Mucosa of rectum (tissue), 2 donors: ENCODE measurements around the gene RPIA.

Source experiments
- H3K27ac ChIP-seq, 2 donors: one replicate each; pipeline ENCODE4 v1.7.0; 2013; ENCODE audit warnings: inconsistent platforms in 2 of 2, low read depth in 2 of 2, low read length in 2 of 2
- H3K27me3 ChIP-seq, 2 donors: one replicate each; pipeline ENCODE4 v1.7.0; 2013; ENCODE audit warnings: low read length in 2 of 2; ENCODE audit not compliant: control insufficient read depth in 2 of 2, insufficient read depth in 2 of 2
- H3K36me3 ChIP-seq, 2 donors: one replicate each; pipeline ENCODE4 v1.7.0; 2013; ENCODE audit warnings: low read length in 2 of 2; ENCODE audit not compliant: control insufficient read depth in 2 of 2, insufficient read depth in 2 of 2
- H3K4me1 ChIP-seq, 2 donors: one replicate each; pipeline ENCODE4 v1.7.0; 2013; ENCODE audit warnings: low read length in 2 of 2, mild to moderate bottlenecking in 1 of 2; ENCODE audit not compliant: control insufficient read depth in 2 of 2, insufficient read depth in 2 of 2
- H3K4me3 ChIP-seq, 2 donors: one replicate each; pipeline ENCODE4 v1.7.0; 2013; ENCODE audit warnings: low read length in 2 of 2
- H3K9ac ChIP-seq, 2 donors: one replicate each; pipeline ENCODE4 v1.7.0; 2013; ENCODE audit warnings: low read length in 2 of 2, low read depth in 1 of 2, mild to moderate bottlenecking in 1 of 2
- H3K9me3 ChIP-seq, 2 donors: one replicate each; pipeline ENCODE4 v1.7.0; 2013; ENCODE audit warnings: low read length in 2 of 2; ENCODE audit not compliant: control insufficient read depth in 2 of 2
- donor health status: healthy.
- donor health status: Normal muscosa, but diverticular disease.

RPIA gene

DNA sequence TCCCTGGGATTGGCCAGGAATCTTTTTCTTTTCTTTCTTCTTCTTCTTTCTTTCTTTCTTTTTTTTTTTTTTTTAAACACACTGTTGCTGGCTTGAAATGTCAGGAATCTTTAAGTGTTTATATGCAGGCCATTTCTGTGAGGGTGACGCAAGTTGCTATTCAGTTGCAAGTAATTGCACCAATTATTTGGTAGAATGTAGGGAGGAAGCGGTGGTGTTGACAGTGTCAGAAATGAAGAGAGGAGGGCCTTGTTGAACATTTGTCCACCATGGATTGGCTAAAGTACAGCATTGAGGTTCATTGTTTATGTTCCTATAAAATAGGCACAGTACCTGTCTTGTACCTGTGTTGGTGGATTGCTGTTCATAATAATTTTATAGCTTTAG, 6.5 kb downstream of the RPIA start:
- Histone ChIP-seq H3K27ac (peak overlapping the region; percentile 86 to 90), H3K4me1 (peaks cover 31% of the 10 kb centered on the region in 2 donors)

DNA sequence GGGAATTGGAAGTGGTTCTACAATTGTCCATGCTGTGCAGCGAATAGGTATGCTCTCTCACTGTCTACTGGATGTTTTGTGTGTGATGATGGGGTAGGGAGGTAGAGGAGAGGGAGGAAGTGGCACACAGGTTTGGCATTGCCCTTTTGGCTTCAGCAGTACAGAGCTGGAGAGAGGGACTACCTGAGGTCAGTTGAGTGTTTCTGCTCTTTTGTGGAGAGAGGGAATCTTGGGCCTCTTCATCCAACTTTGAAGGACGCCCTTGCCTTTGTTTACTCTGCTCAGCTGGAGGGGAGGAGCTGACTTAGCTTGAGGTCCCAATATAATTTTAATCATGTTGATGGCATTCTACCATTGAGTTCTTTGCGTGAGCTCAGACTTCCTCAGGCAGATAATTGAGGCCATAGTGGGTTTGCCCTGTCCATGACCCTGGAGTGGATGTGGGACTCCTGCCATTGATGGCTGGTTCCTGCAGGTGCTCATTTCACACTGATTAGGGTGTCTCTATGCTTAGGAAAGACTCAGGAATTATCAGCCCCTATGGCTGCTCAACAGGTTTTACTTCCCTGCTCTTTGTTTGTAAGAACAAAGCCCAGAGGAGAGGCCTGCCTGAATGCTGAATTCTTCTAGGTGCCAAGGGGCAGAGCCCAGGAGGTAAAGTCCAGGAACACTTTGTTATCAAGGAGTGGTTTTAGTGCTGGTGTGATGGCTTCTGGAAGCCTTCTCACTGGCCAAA, 7.2 kb downstream of the RPIA start:
- Histone ChIP-seq H3K9me3 (no peaks in the 10 kb centered on the region), H3K4me1 (peaks cover 25 to 31% of the 10 kb centered on the region in 2 donors), H3K4me3 (peak overlapping the region; percentile 37 to 43), H3K36me3 (peaks cover 7 to 20% of the 10 kb centered on the region in 2 donors), H3K9ac (peak overlapping the region in 1 of 2 donors; percentile 18), H3K27ac (peak overlapping the region; percentile 86 to 90), H3K27me3 (no peaks in the 10 kb centered on the region)

More for the DNA sequence above, 6.5 kb downstream of the RPIA start:
- H3K27me3 ChIP-seq: no peaks in the 10 kb centered on the region
- H3K9ac ChIP-seq: no peak overlapping the region
- peaks cover 7 to 16% of the 10 kb centered on the region in 2 donors for H3K36me3 ChIP-seq
- H3K4me3 ChIP-seq: no peak overlapping the region
- H3K9me3 ChIP-seq: no peaks in the 10 kb centered on the region

DNA sequence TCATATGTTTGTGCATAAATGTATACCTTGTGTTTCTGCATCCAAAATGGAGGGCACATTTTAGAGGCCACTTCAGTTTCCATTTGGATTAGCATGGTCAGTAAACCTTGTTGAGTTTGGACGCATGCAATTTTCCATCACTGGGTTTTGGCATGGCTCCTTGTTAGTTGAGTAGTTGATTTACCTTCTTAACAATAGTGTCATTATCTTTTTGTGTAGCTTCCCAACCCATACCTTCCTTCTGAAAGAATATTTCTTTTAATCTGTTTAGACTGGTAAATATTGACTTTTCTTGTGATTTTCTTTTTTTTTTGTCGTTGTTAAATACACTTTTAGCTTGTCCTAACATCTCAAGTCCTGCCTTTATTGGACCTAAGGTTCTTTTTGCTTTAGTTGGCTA, 15.5 kb downstream of the RPIA start:
- H3K9ac ChIP-seq: no peak overlapping the region
- no peaks in the 10 kb centered on the region for H3K27me3 ChIP-seq
- no peaks in the 10 kb centered on the region for H3K4me1 ChIP-seq
- H3K9me3 ChIP-seq: no peaks in the 10 kb centered on the region
- no peak overlapping the region for H3K4me3 ChIP-seq
- H3K27ac ChIP-seq: no peak overlapping the region
- peaks cover 0 to 15% of the 10 kb centered on the region in 2 donors for H3K36me3 ChIP-seq

DNA sequence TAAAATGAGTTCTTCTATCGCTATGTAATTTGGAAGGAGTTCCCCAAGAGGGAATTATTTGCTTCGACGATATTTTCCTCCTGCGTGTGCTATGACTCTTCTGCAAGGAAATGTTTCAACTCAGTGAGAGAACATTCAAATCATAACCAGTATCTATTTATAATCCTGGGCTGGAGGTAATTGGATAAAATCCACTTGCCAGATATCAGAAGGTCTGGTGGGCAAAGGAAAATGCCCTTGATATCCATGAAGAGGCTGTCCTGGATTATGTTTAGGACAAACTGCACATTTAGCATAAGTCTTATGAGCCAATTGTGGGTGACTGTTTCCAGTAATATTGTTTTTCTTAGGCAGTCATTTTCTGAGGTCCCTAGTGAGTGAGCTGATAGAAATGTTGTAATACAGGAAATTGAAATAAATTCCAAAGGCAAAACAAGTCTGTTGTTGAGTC, 17.7 kb downstream of the RPIA start:
- no peak overlapping the region for H3K4me3 ChIP-seq
- H3K27me3 ChIP-seq: no peaks in the 10 kb centered on the region
- no peak overlapping the region for H3K9ac ChIP-seq
- peaks cover 0 to 2% of the 10 kb centered on the region in 2 donors for H3K36me3 ChIP-seq
- no peaks in the 10 kb centered on the region for H3K4me1 ChIP-seq
- H3K9me3 ChIP-seq: no peaks in the 10 kb centered on the region
- no peak overlapping the region for H3K27ac ChIP-seq

DNA sequence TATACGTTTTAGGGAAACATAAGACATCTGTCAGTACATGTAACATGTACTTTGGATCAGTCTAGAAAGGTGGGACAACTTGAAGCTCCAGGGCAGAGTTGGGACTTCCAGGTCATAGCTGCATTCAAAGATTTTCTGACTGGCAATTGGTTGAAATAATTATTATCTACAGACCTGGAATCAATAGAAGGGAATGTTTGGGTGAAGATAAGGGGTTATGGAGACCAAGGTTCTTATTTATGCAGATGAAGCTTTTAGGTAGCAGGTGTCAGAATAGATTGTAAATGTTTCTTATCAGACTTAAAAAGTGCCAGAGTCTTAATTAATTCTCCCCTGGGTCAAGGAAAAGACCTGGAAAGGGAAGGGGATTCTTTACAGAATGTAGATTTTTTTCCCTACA, 19.8 kb downstream of the RPIA start:
- Histone ChIP-seq H3K27me3 (no peaks in the 10 kb centered on the region), H3K36me3 (no peaks in the 10 kb centered on the region), H3K4me3 (no peak overlapping the region), H3K9me3 (no peaks in the 10 kb centered on the region), H3K4me1 (no peaks in the 10 kb centered on the region), H3K27ac (no peak overlapping the region), H3K9ac (no peak overlapping the region)

DNA sequence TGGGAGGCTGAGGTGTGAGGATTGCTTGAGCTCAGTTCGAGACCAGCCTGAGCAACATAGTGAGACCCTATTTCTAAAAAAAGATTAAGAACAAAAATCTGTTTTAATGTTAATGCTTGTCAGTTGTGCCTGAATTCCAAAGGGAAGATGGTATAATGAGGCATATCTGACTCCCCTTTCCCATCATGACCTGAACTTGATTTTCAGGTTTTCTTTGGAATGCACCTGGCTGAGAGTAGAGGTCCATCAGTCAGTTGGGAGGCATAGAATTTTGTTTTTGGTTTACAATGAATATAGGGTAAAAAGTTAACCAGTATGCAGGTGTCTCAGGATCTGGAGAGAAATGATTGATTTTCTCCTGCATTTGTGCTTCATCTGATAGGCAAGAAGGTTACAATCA, 20.4 kb downstream of the RPIA start:
- no peaks in the 10 kb centered on the region for H3K27me3 ChIP-seq
- no peak overlapping the region for H3K9ac ChIP-seq
- H3K4me1 ChIP-seq: no peaks in the 10 kb centered on the region
- no peaks in the 10 kb centered on the region for H3K9me3 ChIP-seq
- no peak overlapping the region for H3K4me3 ChIP-seq
- H3K27ac ChIP-seq: no peak overlapping the region
- H3K36me3 ChIP-seq: no peaks in the 10 kb centered on the region

DNA sequence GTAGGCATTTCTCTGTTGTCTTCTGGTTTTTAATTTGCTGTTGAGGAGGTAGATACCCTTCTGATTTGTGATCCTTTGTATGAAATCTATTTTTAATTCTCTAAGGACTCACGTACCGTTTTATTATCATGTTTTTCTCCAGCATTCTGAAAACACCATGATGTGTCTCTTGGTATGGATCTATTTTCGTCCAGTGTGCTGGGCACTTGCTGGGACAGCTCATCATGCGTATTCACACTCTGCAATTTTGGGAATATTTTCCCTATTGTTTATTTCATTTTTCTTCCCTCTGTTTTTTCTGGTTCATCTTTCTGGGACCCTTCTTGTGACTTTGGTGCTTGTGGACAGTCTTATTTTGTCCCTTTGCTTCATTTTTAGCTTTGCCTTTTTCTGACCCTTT, 21.9 kb downstream of the RPIA start:
- Histone ChIP-seq H3K27ac (no peak overlapping the region), H3K27me3 (no peaks in the 10 kb centered on the region), H3K9ac (no peak overlapping the region), H3K36me3 (no peaks in the 10 kb centered on the region), H3K4me1 (no peaks in the 10 kb centered on the region), H3K9me3 (no peaks in the 10 kb centered on the region), H3K4me3 (no peak overlapping the region)

DNA sequence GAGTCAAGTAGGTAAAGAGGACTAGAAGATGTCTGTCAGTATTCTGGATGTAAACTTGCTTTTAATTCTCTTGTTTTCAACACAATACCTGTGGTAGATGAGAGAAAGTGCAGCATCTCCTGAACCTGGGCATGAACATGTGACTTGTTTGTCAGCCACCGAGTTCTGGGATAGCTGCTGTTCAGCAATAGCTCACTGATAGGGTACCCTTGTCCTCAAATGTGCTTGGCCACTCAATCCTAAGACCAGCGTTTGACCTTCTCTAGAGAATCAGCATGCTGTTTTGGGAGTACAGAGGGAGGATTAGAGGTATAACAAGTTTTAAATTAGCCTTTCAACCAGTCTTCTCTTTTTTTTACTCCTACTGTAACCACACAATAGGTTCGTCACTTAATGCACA, 23.2 kb downstream of the RPIA start:
- H3K9me3 ChIP-seq: no peaks in the 10 kb centered on the region
- no peaks in the 10 kb centered on the region for H3K27me3 ChIP-seq
- no peak overlapping the region for H3K4me3 ChIP-seq
- no peak overlapping the region for H3K9ac ChIP-seq
- no peaks in the 10 kb centered on the region for H3K36me3 ChIP-seq
- H3K27ac ChIP-seq: no peak overlapping the region
- no peaks in the 10 kb centered on the region for H3K4me1 ChIP-seq

DNA sequence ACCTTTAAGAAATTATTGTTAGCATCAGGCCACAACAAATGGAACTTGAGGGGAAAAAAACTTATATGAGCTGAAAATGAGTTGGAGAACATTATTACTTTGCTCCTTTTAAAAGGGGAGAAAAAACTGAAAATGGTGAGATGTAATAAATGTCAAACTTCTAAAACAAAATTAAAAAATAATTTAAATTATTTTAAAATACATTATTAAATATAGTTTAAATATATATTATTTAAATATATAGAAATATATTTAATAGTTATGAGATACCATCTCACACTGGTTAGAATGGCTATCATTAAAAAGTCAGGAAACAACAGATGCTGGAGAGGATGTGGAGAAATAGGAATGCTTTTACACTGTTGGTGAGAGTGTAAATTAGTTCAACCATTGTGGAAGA, 28.9 kb downstream of the RPIA start:
- Histone ChIP-seq H3K4me3 (no peak overlapping the region), H3K9me3 (no peaks in the 10 kb centered on the region), H3K9ac (no peak overlapping the region), H3K27ac (no peak overlapping the region), H3K36me3 (no peaks in the 10 kb centered on the region), H3K27me3 (no peaks in the 10 kb centered on the region), H3K4me1 (peaks cover 0 to 10% of the 10 kb centered on the region in 2 donors)

DNA sequence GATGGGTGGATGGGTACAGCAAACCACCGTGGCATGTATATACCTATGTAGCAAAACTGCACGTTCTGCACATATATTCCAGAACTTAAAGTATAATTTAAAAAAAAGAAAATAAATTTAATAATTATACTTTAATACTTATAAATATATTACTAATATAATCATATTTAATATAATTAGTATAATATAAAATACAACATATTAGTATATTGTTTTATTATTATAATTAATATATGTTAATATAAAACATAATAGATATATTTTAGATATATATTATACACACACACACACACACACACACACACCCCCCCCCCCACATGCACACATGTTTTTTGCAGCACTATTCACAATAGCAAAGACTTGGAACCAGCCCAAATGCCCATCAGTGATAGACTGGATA, 29.8 kb downstream of the RPIA start:
- H3K9ac ChIP-seq: no peak overlapping the region
- H3K27me3 ChIP-seq: no peaks in the 10 kb centered on the region
- H3K4me1 ChIP-seq: peaks cover 0 to 10% of the 10 kb centered on the region in 2 donors
- H3K9me3 ChIP-seq: no peaks in the 10 kb centered on the region
- H3K36me3 ChIP-seq: no peaks in the 10 kb centered on the region
- no peak overlapping the region for H3K4me3 ChIP-seq
- no peak overlapping the region for H3K27ac ChIP-seq
